Rectal smooth muscle tissue (tissue), 1 donor: Measurements from ENCODE around the gene ACTA2.

Source experiments
- H3K27ac ChIP-seq: one replicate; pipeline ENCODE4 v1.7.0; 2013; ENCODE audit warnings: low read depth, low read length, inconsistent platforms
- H3K27me3 ChIP-seq: one replicate; pipeline ENCODE4 v1.7.0; 2013; ENCODE audit warnings: low read length; ENCODE audit not compliant: control insufficient read depth, insufficient read depth
- H3K36me3 ChIP-seq: one replicate; pipeline ENCODE4 v1.7.0; 2013; ENCODE audit warnings: low read length; ENCODE audit not compliant: control insufficient read depth, insufficient read depth
- H3K4me1 ChIP-seq: one replicate; pipeline ENCODE4 v1.7.0; 2013; ENCODE audit warnings: low read length; ENCODE audit not compliant: control insufficient read depth, insufficient read depth
- H3K4me3 ChIP-seq: one replicate; pipeline ENCODE4 v1.7.0; 2013; ENCODE audit warnings: low read length
- H3K9ac ChIP-seq: one replicate; pipeline ENCODE4 v1.7.0; 2013; ENCODE audit warnings: low read length

The ACTA2 gene

GRCh38 chr10:88979153-88979562 lies 26.6 kb upstream of the ACTA2 start:
- Histone ChIP-seq H3K36me3 (no peaks in the 10 kb centered on the region), H3K4me1 (peaks cover 43% of the 10 kb centered on the region), H3K9ac (no peak overlapping the region), H3K27ac (peak overlapping the region; percentile 71), H3K27me3 (no peaks in the 10 kb centered on the region), H3K4me3 (no peak overlapping the region)

GRCh38 chr10:88978463-88978862 lies 25.9 kb upstream of the ACTA2 start:
- no peaks in the 10 kb centered on the region for H3K27me3 ChIP-seq
- H3K36me3 ChIP-seq = no peaks in the 10 kb centered on the region
- no peak overlapping the region for H3K4me3 ChIP-seq
- H3K4me1 ChIP-seq = peaks cover 38% of the 10 kb centered on the region
- no peak overlapping the region for H3K9ac ChIP-seq
- H3K27ac ChIP-seq = peak overlapping the region; percentile 63

GRCh38 chr10:88975377-88975720 lies 22.8 kb upstream of the ACTA2 start:
- H3K4me3 ChIP-seq = peak overlapping the region; percentile 68
- H3K9ac ChIP-seq = no peak overlapping the region
- H3K4me1 ChIP-seq = peaks cover 35% of the 10 kb centered on the region
- H3K27ac ChIP-seq = peak overlapping the region; percentile 72
- no peaks in the 10 kb centered on the region for H3K36me3 ChIP-seq
- no peaks in the 10 kb centered on the region for H3K27me3 ChIP-seq

GRCh38 chr10:88974446-88975376 lies 22.1 kb upstream of the ACTA2 start:
- no peak overlapping the region for H3K9ac ChIP-seq
- H3K4me1 ChIP-seq = peaks cover 31% of the 10 kb centered on the region
- peak overlapping the region; percentile 72 for H3K27ac ChIP-seq
- peak overlapping the region; percentile 68 for H3K4me3 ChIP-seq
- H3K27me3 ChIP-seq = no peaks in the 10 kb centered on the region
- H3K36me3 ChIP-seq = no peaks in the 10 kb centered on the region

GRCh38 chr10:88974012-88974411 lies 21.4 kb upstream of the ACTA2 start:
- no peak overlapping the region for H3K9ac ChIP-seq
- no peak overlapping the region for H3K4me3 ChIP-seq
- H3K27ac ChIP-seq = peak overlapping the region; percentile 7
- H3K27me3 ChIP-seq = no peaks in the 10 kb centered on the region
- H3K36me3 ChIP-seq = no peaks in the 10 kb centered on the region
- H3K4me1 ChIP-seq = peaks cover 27% of the 10 kb centered on the region

- H3K27ac ChIP-seq = peak overlapping the region; percentile 76
- no peaks in the 10 kb centered on the region for H3K36me3 ChIP-seq
- H3K9ac ChIP-seq = no peak overlapping the region
- no peak overlapping the region for H3K4me3 ChIP-seq
- peaks cover 36% of the 10 kb centered on the region for H3K4me1 ChIP-seq
- H3K27me3 ChIP-seq = no peaks in the 10 kb centered on the region
These were observed 18.9 kb upstream of the ACTA2 start for GRCh38 chr10:88971221-88972061.

- no peak overlapping the region for H3K4me3 ChIP-seq
- peaks cover 34% of the 10 kb centered on the region for H3K4me1 ChIP-seq
- no peak overlapping the region for H3K9ac ChIP-seq
- no peaks in the 10 kb centered on the region for H3K36me3 ChIP-seq
- no peak overlapping the region for H3K27ac ChIP-seq
- H3K27me3 ChIP-seq = no peaks in the 10 kb centered on the region
These were observed 15.8 kb upstream of the ACTA2 start for GRCh38 chr10:88968391-88968790.

GRCh38 chr10:88966797-88967196 lies 14.2 kb upstream of the ACTA2 start:
- H3K4me1 ChIP-seq = peaks cover 34% of the 10 kb centered on the region
- no peaks in the 10 kb centered on the region for H3K27me3 ChIP-seq
- H3K36me3 ChIP-seq = no peaks in the 10 kb centered on the region
- peak overlapping the region; percentile 41 for H3K27ac ChIP-seq
- H3K9ac ChIP-seq = no peak overlapping the region
- H3K4me3 ChIP-seq = no peak overlapping the region

- Histone ChIP-seq H3K4me1 (peaks cover 23% of the 10 kb centered on the region), H3K4me3 (no peak overlapping the region), H3K36me3 (no peaks in the 10 kb centered on the region), H3K27ac (no peak overlapping the region), H3K27me3 (no peaks in the 10 kb centered on the region), H3K9ac (no peak overlapping the region)
These were observed 12.4 kb upstream of the ACTA2 start for GRCh38 chr10:88964869-88965415.

- H3K4me1 ChIP-seq = peaks cover 21% of the 10 kb centered on the region
- H3K27ac ChIP-seq = no peak overlapping the region
- no peak overlapping the region for H3K4me3 ChIP-seq
These were observed 11.8 kb upstream of the ACTA2 start for GRCh38 chr10:88964360-88964759.

GRCh38 chr10:88963318-88963717 lies 10.7 kb upstream of the ACTA2 start:
- Histone ChIP-seq H3K27ac (no peak overlapping the region), H3K4me1 (peaks cover 17% of the 10 kb centered on the region), H3K36me3 (no peaks in the 10 kb centered on the region), H3K27me3 (no peaks in the 10 kb centered on the region), H3K9ac (no peak overlapping the region), H3K4me3 (no peak overlapping the region)

More at GRCh38 chr10:88964360-88964759, 11.8 kb upstream of the ACTA2 start:
- no peaks in the 10 kb centered on the region for H3K36me3 ChIP-seq
- no peaks in the 10 kb centered on the region for H3K27me3 ChIP-seq
- no peak overlapping the region for H3K9ac ChIP-seq

GRCh38 chr10:88962336-88962735 lies 9.8 kb upstream of the ACTA2 start:
- no peak overlapping the region for H3K9ac ChIP-seq
- H3K27me3 ChIP-seq = no peaks in the 10 kb centered on the region
- H3K27ac ChIP-seq = no peak overlapping the region
- H3K4me3 ChIP-seq = no peak overlapping the region
- H3K4me1 ChIP-seq = peaks cover 13% of the 10 kb centered on the region
- no peaks in the 10 kb centered on the region for H3K36me3 ChIP-seq
